Measurements from ENCODE around the gene PELI2. TPM values are rescaled to one million over a fixed set of nuclear protein-coding genes. Genes with fewer than 3 reads are reported as not detected.

The PELI2 gene
- total and polyA plus RNA-seq, 2 experiments from 2014 or later: 8.0 to 24.5 TPM

- no peak for TF ChIP-seq ETS1 (IDR thresholded peaks at IDR 0.05)
- no peak for TF ChIP-seq EZH2phosphoT487 (IDR thresholded peaks at IDR 0.05; ENCODE audit: unreplicated experiment)
- TF ChIP-seq CREB1 (CRISPR knock-in tag; IDR thresholded peaks at IDR 0.05; ENCODE audit: low read depth): no peak
Measured at GRCh38 chr14:56271970-56272369, 153.8 kb downstream of the PELI2 start (continued).

- no peak for DNase-seq (ENCODE audit: low spot score)
- no peaks in the 10 kb centered on the region for H3K9me2 ChIP-seq (ENCODE audit: insufficient read depth)
- H3K9me3 Mint-ChIP-seq: peaks cover 24% of the 10 kb centered on the region; the same call in 2 of the 3 replicates
- H3K4me1 ChIP-seq (ENCODE audit: insufficient read depth): no peaks in the 10 kb centered on the region
- no peak overlapping the region for H3K27ac ChIP-seq (ENCODE audit: low read depth)
- no peak overlapping the region for H3K4me3 ChIP-seq
- H3K36me3 Mint-ChIP-seq (ENCODE audit: low read depth): peaks cover 26% of the 10 kb centered on the region
- peaks cover 7% of the 10 kb centered on the region for H3K4me1 Mint-ChIP-seq
- TF ChIP-seq ZNF462 (CRISPR knock-in tag; IDR thresholded peaks at IDR 0.05) (no peak), ETS1 (IDR thresholded peaks at IDR 0.05) (no peak)
- no peaks in the 10 kb centered on the region for H3K36me3 ChIP-seq (ENCODE audit: insufficient read depth)
- no peaks in the 10 kb centered on the region for H3K79me2 ChIP-seq (replicated peaks; ENCODE audit: insufficient read depth)
- no peaks in the 10 kb centered on the region for H3F3A ChIP-seq (replicated peaks; ENCODE audit: low read depth)
- H3K27me3 Mint-ChIP-seq (ENCODE audit: insufficient read depth, low read depth, poor library complexity): no peaks in the 10 kb centered on the region
- H2AFZ ChIP-seq: no peak overlapping the region
- H3K4me2 ChIP-seq: no peak overlapping the region
- H3K27me3 ChIP-seq (ENCODE audit: insufficient read depth): no peaks in the 10 kb centered on the region
- no peaks in the 10 kb centered on the region for H4K20me1 ChIP-seq (replicated peaks; ENCODE audit: insufficient read depth)
- no peak for ATAC-seq
- H3K27ac Mint-ChIP-seq: no peak overlapping the region
- no peak overlapping the region for H3K4me3 Mint-ChIP-seq
Measured at GRCh38 chr14:56273155-56273554, 154.9 kb downstream of the PELI2 start.

Measured in GM23338 (cell line).